Tibial nerve (tissue), 4 donors: ENCODE data around the gene DCTD.

Experiments
- CTCF ChIP-seq, 5 experiments: fragments of 200-600 bp in 3 of 5; fragments of 450-650 bp in 2 of 5; sonication (generic) in 3 of 5; IDR thresholded peaks; one replicate each; pipeline ENCODE4 v1.5.1; 2016 to 2019; ENCODE audit warnings: antibody characterized with exemption in 5 of 5, mild to moderate bottlenecking in 3 of 5, moderate library complexity in 2 of 5
- EP300 ChIP-seq, 2 donors: sonication (generic); formaldehyde crosslinking; IDR thresholded peaks; one replicate each; pipeline ENCODE4 v1.6.1; 2017; ENCODE audit warnings: antibody characterized with exemption in 2 of 2, mild to moderate bottlenecking in 1 of 2
- POLR2A ChIP-seq, 2 donors: fragments of 450-650 bp; IDR thresholded peaks; one replicate each; pipeline ENCODE4 v1.6.1; 2017; ENCODE audit warnings: antibody characterized with exemption in 2 of 2, mild to moderate bottlenecking in 2 of 2, moderate library complexity in 2 of 2

DNA sequence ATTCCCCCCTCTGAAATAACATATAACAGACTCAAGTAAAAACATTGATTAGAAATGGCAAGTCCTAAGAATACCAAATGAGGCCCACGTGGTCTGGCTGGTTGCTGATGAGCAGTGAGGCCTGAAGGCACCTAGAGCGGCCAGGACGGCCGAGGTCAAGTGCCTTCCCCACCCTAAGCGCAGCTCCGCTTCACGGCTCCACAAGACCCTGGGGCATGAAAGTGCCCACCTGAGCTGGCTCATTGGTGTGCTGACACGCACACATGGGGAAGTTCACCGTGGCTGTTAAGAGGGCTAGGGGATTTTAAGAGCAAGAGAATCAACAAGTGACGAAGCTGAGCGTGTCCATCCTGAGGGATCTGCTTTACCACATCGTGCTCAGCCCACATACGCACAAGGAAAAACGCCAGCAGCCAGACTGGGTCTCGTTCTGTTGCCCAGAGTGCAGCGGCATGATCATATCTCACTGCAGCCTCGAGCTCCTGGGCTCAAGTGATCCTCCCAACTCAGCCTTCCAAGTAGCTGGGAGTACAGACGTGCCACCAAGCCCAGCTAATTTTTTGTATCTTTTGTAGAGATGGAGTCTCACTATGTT, 22.4 kb downstream of the DCTD start:
- no peak for TF ChIP-seq POLR2A (IDR thresholded peaks at IDR 0.05)
- TF ChIP-seq CTCF (IDR thresholded peaks at IDR 0.05) = no peak
- TF ChIP-seq EP300 (IDR thresholded peaks at IDR 0.05) = no peak
